PFSK-1 (cell line): ENCODE measurements around the gene CERS6.

Source experiments
- FOXP2 ChIP-seq: optimal IDR thresholded peaks from 2 replicates; pipeline ENCODE3; 2011; ENCODE audit warnings: borderline replicate concordance, control low read depth, inconsistent platforms; ENCODE audit not compliant: insufficient read depth; ENCODE audit errors: extremely low read length, extremely low read depth
- POLR2AphosphoS5 ChIP-seq: IDR thresholded peaks from 2 replicates; pipeline ENCODE4 v1.6.1; 2012; ENCODE audit warnings: low read depth, mild to moderate bottlenecking, control low read depth, low read length, moderate library complexity
- SIN3A ChIP-seq: IDR thresholded peaks from 2 replicates; pipeline ENCODE4 v1.6.1; 2012; ENCODE audit warnings: mild to moderate bottlenecking, low read length, moderate library complexity, borderline replicate concordance; ENCODE audit not compliant: insufficient read depth
- TAF1 ChIP-seq: IDR thresholded peaks from 2 replicates; pipeline ENCODE4 v1.6.1; 2012; ENCODE audit warnings: low read length, control low read depth, borderline replicate concordance; ENCODE audit not compliant: insufficient read depth
- TF ChIP-seq, protein P1 (sequence below), 2 experiments: IDR thresholded peaks; 2 replicates each; pipeline versions ENCODE4 v1.6.1 to v1.8.0; 2011 to 2012; ENCODE audit warnings: low read depth in 2 of 2, low read length in 2 of 2, control low read depth in 1 of 2, inconsistent platforms in 1 of 2, mild to moderate bottlenecking in 1 of 2, moderate library complexity in 1 of 2; ENCODE audit not compliant: insufficient read depth in 1 of 2

Gene CERS6

DNA sequence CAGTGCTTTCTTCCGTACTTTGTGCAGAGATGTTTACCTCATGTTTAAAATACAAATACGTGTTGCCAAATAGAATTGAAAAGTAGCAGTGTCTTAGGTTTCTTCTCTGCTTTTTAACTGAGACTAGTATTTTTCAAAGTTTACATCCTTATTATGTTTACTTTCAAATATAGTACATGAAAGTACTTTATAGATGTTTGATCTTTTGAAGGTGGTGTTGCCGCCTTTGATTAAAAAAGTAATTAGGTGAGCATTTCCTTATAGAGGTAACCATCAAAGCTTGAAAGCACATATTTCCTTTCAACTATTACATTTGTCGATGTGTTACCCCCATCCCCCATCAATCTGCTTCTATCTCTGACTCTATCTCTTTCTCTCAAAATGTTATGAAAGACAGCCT lies 87.0 kb downstream of the CERS6 start:
- no peak for TF ChIP-seq SIN3A
- TF ChIP-seq POLR2AphosphoS5 = no peak
- TF ChIP-seq FOXP2 = no peak
- TF ChIP-seq, protein P1, sequence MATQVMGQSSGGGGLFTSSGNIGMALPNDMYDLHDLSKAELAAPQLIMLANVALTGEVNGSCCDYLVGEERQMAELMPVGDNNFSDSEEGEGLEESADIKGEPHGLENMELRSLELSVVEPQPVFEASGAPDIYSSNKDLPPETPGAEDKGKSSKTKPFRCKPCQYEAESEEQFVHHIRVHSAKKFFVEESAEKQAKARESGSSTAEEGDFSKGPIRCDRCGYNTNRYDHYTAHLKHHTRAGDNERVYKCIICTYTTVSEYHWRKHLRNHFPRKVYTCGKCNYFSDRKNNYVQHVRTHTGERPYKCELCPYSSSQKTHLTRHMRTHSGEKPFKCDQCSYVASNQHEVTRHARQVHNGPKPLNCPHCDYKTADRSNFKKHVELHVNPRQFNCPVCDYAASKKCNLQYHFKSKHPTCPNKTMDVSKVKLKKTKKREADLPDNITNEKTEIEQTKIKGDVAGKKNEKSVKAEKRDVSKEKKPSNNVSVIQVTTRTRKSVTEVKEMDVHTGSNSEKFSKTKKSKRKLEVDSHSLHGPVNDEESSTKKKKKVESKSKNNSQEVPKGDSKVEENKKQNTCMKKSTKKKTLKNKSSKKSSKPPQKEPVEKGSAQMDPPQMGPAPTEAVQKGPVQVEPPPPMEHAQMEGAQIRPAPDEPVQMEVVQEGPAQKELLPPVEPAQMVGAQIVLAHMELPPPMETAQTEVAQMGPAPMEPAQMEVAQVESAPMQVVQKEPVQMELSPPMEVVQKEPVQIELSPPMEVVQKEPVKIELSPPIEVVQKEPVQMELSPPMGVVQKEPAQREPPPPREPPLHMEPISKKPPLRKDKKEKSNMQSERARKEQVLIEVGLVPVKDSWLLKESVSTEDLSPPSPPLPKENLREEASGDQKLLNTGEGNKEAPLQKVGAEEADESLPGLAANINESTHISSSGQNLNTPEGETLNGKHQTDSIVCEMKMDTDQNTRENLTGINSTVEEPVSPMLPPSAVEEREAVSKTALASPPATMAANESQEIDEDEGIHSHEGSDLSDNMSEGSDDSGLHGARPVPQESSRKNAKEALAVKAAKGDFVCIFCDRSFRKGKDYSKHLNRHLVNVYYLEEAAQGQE (IDR thresholded peaks at IDR 0.05; ENCODE audit: insufficient read depth in 1 of 2, low read depth in 2 of 2, low read length in 2 of 2) = no peak
- no peak for TF ChIP-seq TAF1

DNA sequence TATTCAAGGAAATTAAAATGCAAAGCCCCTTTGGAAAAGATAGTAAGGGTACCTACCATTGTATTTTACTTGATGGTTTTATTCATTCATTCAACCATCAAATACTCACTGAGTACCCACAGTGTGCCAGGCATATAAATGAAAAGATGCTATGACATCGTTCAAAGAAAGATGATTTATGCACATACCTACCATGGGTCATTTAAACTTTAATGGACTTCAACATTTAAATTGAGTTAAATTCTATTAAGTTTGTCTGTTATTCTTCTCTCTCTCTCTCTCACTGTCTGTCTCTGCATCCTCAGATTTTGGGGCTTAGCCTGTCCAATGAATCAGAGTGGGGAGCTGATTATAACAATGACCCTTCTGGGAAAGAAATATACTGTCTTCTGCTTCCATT lies 87.9 kb downstream of the CERS6 start:
- no peak for TF ChIP-seq SIN3A
- TF ChIP-seq, protein P1 (IDR thresholded peaks at IDR 0.05; ENCODE audit: insufficient read depth in 1 of 2, low read depth in 2 of 2, low read length in 2 of 2) = no peak
- TF ChIP-seq TAF1 = no peak
- TF ChIP-seq POLR2AphosphoS5 = no peak
- no peak for TF ChIP-seq FOXP2

DNA sequence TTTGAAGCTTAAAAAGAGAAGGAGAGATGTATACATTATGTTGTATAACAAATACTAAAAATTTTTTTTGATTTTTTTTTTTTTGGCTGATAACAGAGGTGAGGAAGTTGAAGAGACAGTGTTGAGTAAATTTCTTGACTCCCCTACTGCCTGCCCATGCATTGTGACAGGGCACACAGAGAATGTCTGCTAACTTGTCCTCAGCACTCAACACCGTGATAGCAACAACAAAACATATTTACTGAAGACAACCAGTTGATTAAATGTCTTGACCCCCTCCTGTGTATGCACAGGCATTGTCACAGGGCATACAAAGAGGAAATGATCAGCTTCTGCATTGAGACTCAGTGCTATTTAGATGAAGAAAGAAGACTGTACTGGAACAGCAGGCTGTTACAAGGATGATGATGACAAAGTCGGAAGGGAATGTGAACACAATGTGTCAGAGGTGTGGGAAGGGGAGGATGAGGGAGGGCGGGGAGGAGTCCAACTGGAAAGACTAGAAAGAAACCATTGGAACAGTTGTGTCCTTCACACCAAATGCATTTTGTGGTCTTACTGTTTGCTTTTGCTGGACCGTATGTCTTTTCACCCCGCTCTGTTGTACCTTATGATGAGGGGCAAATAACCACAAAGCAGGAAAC lies 89.5 kb downstream of the CERS6 start:
- no peak for TF ChIP-seq POLR2AphosphoS5
- TF ChIP-seq TAF1 = no peak
- no peak for TF ChIP-seq FOXP2
- TF ChIP-seq, protein P1 (IDR thresholded peaks at IDR 0.05; ENCODE audit: insufficient read depth in 1 of 2, low read depth in 2 of 2, low read length in 2 of 2) = no peak
- no peak for TF ChIP-seq SIN3A

DNA sequence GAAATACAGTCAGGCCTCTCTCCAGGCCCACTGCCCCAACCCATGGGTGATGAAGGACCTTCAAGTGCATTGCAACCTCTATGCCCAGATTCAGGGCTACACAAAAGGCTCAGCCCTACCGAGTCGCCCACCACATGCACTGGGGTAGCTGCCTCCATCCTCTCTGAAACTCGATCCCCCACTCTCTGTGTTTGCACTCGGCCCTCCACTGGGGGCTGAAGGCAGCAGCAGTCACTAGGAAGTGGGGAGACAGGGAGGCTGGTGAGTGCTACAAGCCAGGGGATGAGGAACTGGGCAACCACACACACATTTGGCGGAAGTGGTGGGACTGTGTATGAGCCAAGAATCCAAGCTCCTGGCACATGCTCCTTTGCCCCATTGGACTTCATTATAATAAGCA lies 94.6 kb downstream of the CERS6 start:
- TF ChIP-seq, protein P1 (IDR thresholded peaks at IDR 0.05; ENCODE audit: insufficient read depth in 1 of 2, low read depth in 2 of 2, low read length in 2 of 2) = no peak
- TF ChIP-seq SIN3A = no peak
- TF ChIP-seq POLR2AphosphoS5 = no peak
- TF ChIP-seq FOXP2 = no peak
- TF ChIP-seq TAF1 = no peak
